Type B pancreatic cell (in vitro differentiated cells): ENCODE results near the gene TIMM10. TPM values are rescaled to one million over a fixed set of nuclear protein-coding genes. Genes with fewer than 3 reads are reported as not detected.

Experiments used
- DNase-seq: peaks from one replicate; pipeline ENCODE4 v3.0.0; 2021; ENCODE audit warnings: mixed read lengths; ENCODE audit not compliant: unreplicated experiment; ENCODE audit errors: extremely low spot score
- H3K27ac Mint-ChIP-seq: 2 replicates; pipeline ENCODE4 v1.8.0; 2021; ENCODE audit warnings: mild to moderate bottlenecking, mixed read lengths
- H3K27me3 Mint-ChIP-seq: 2 replicates; pipeline ENCODE4 v1.8.0; 2021; ENCODE audit warnings: mixed read lengths
- H3K36me3 Mint-ChIP-seq: 2 replicates; pipeline ENCODE4 v1.8.0; 2021; ENCODE audit warnings: mixed read lengths
- H3K4me1 Mint-ChIP-seq: one replicate; pipeline ENCODE4 v1.8.0; 2021; ENCODE audit warnings: mixed read lengths; ENCODE audit not compliant: unreplicated experiment
- H3K4me3 Mint-ChIP-seq: 2 replicates; pipeline ENCODE4 v1.8.0; 2021; ENCODE audit warnings: mild to moderate bottlenecking, mixed read lengths
- H3K9me3 Mint-ChIP-seq: 2 replicates; pipeline ENCODE4 v1.8.0; 2021; ENCODE audit warnings: mixed read lengths
- CTCF ChIP-seq: fragments of 200-600 bp; sonication (generic); conservative IDR thresholded peaks from 2 replicates; pipeline ENCODE4 v1.5.0; 2021; ENCODE audit warnings: antibody characterized with exemption, mild to moderate bottlenecking
- total RNA-seq: library from RNA; stranded (reverse); gene quantifications from 2 replicates; pipeline ENCODE4 v1.2.1, GENCODE V29; 2021; ENCODE audit warnings: low replicate concordance

The TIMM10 gene
- total RNA-seq, 1 donor from 2014 or later = 64.2 TPM

- no peaks in the 10 kb centered on the region for H3K9me3 Mint-ChIP-seq
- H3K4me1 Mint-ChIP-seq = peaks cover 41% of the 10 kb centered on the region
- peak overlapping the region; percentile 74 for H3K27ac Mint-ChIP-seq
- no peak for DNase-seq
- peaks cover 3% of the 10 kb centered on the region for H3K36me3 Mint-ChIP-seq
- peak overlapping the region; percentile 89 for H3K4me3 Mint-ChIP-seq
- H3K27me3 Mint-ChIP-seq = no peaks in the 10 kb centered on the region
- no peak for TF ChIP-seq CTCF
These were observed 36.5 kb upstream of the TIMM10 start for GRCh38 chr11:57566905-57567514.

GRCh38 chr11:57566005-57566904, 35.7 kb upstream of the TIMM10 start:
- Mint-ChIP-seq H3K4me1 (peaks cover 45% of the 10 kb centered on the region), H3K4me3 (peak overlapping the region; percentile 89), H3K36me3 (peaks cover 3% of the 10 kb centered on the region), H3K27ac (peak overlapping the region; percentile 75), H3K9me3 (no peaks in the 10 kb centered on the region), H3K27me3 (no peaks in the 10 kb centered on the region)
- no peak for DNase-seq
- no peak for TF ChIP-seq CTCF

- Mint-ChIP-seq H3K27me3 (no peaks in the 10 kb centered on the region), H3K9me3 (no peaks in the 10 kb centered on the region), H3K27ac (no peak overlapping the region), H3K4me3 (no peak overlapping the region), H3K4me1 (peaks cover 34% of the 10 kb centered on the region), H3K36me3 (peaks cover 8% of the 10 kb centered on the region)
- no peak for TF ChIP-seq CTCF
- no peak for DNase-seq
These were observed 32.0 kb upstream of the TIMM10 start for GRCh38 chr11:57562596-57562995.

GRCh38 chr11:57560146-57560545, 29.6 kb upstream of the TIMM10 start:
- Mint-ChIP-seq H3K9me3 (no peaks in the 10 kb centered on the region), H3K27me3 (no peaks in the 10 kb centered on the region), H3K36me3 (peaks cover 8% of the 10 kb centered on the region), H3K27ac (no peak overlapping the region), H3K4me3 (no peak overlapping the region), H3K4me1 (peaks cover 16% of the 10 kb centered on the region)
- no peak for TF ChIP-seq CTCF
- DNase-seq = no peak

- Mint-ChIP-seq H3K9me3 (no peaks in the 10 kb centered on the region), H3K36me3 (peaks cover 17% of the 10 kb centered on the region), H3K4me1 (no peaks in the 10 kb centered on the region), H3K27ac (no peak overlapping the region), H3K4me3 (no peak overlapping the region), H3K27me3 (no peaks in the 10 kb centered on the region)
- no peak for DNase-seq
- TF ChIP-seq CTCF = no peak
These were observed 25.5 kb upstream of the TIMM10 start for GRCh38 chr11:57556041-57556440.
